Mesendoderm (in vitro differentiated cells): Measurements from ENCODE around the gene FYB1.

ENCODE experiments used
- DNase-seq: peaks from one replicate; pipeline ENCODE4 v3.0.0; 2013
- H2AK5ac ChIP-seq: 2 replicates; pipeline ENCODE4 v1.6.1; 2013; ENCODE audit warnings: low read length, inconsistent platforms
- H2BK120ac ChIP-seq: 2 replicates; pipeline ENCODE4 v1.6.1; 2013; ENCODE audit warnings: low read depth, mild to moderate bottlenecking, low read length, moderate library complexity, mixed read lengths
- H2BK15ac ChIP-seq: replicated peaks from 2 replicates; pipeline ENCODE4 v1.6.1; 2013; ENCODE audit warnings: low read depth, mild to moderate bottlenecking, moderate library complexity
- H2BK5ac ChIP-seq: 2 replicates; pipeline ENCODE4 v1.6.1; 2013; ENCODE audit warnings: low read length, inconsistent platforms
- H3K18ac ChIP-seq: 2 replicates; pipeline ENCODE4 v1.6.1; 2013; ENCODE audit warnings: mild to moderate bottlenecking, low read length, mixed read lengths
- H3K23ac ChIP-seq: one replicate; pipeline ENCODE4 v1.6.1; 2013; ENCODE audit warnings: low read length
- H3K27ac ChIP-seq: 2 replicates; pipeline ENCODE4 v1.5.1; 2013; ENCODE audit warnings: low read depth, mild to moderate bottlenecking, inconsistent platforms, low read length, moderate library complexity
- H3K27me3 ChIP-seq: 2 replicates; pipeline ENCODE4 v1.6.1; 2013; ENCODE audit warnings: low read length, control low read depth, mild to moderate bottlenecking, inconsistent platforms; ENCODE audit not compliant: insufficient read depth, poor library complexity
- H3K36me3 ChIP-seq: 2 replicates; pipeline ENCODE4 v1.6.1; 2013; ENCODE audit warnings: low read length, inconsistent platforms; ENCODE audit not compliant: control insufficient read depth, insufficient read depth
- H3K4ac ChIP-seq: one replicate; pipeline ENCODE4 v1.6.1; 2013; ENCODE audit warnings: low read depth, mild to moderate bottlenecking, low read length, moderate library complexity
- H3K4me1 ChIP-seq: 2 replicates; pipeline ENCODE4 v1.6.1; 2013; ENCODE audit warnings: low read depth, low read length, inconsistent platforms; ENCODE audit not compliant: control insufficient read depth
- H3K4me2 ChIP-seq: 2 replicates; pipeline ENCODE4 v1.6.1; 2013; ENCODE audit warnings: low read length
- H3K4me3 ChIP-seq: 2 replicates; pipeline ENCODE4 v1.5.1; 2013; ENCODE audit warnings: mild to moderate bottlenecking, low read length
- H3K56ac ChIP-seq: one replicate; pipeline ENCODE4 v1.6.1; 2013; ENCODE audit warnings: low read length
- H3K79me1 ChIP-seq: 2 replicates; pipeline ENCODE4 v1.6.1; 2013; ENCODE audit warnings: low read length, inconsistent platforms
- H3K79me2 ChIP-seq: 2 replicates; pipeline ENCODE4 v1.6.1; 2013; ENCODE audit warnings: mild to moderate bottlenecking, low read length; ENCODE audit not compliant: control insufficient read depth, insufficient read depth
- H3K9ac ChIP-seq: 2 replicates; pipeline ENCODE4 v1.6.1; 2013; ENCODE audit warnings: low read length, inconsistent platforms
- H4K5ac ChIP-seq: one replicate; pipeline ENCODE4 v1.6.1; 2013; ENCODE audit warnings: low read length
- H4K8ac ChIP-seq: one replicate; pipeline ENCODE4 v1.6.1; 2013; ENCODE audit warnings: low read depth, mild to moderate bottlenecking, control low read depth, low read length, moderate library complexity
- WGBS: extraction: QIAGEN DNeasy Blood & Tissue Kit; methylation state at CpG from one replicate; pipeline ENCODE4 v1.1.7; 2013; ENCODE audit warnings: low lambda C conversion rate, missing lambda C conversion rate; ENCODE audit not compliant: insufficient coverage; ENCODE audit errors: extremely low coverage; 5-methylcytosine and 5-hydroxymethylcytosine counted together

Gene FYB1

GRCh38 chr5:39074017-39074814, 145.1 kb downstream of the FYB1 start, which contains the start of gene RICTOR:
Gene RICTOR, minus strand, starts transcription at chr5:39074399. Its CDS starts 22 bp downstream, at chr5:39074377.
- Histone ChIP-seq H3K4me2 (peak within 1 kb of the TSS; percentile 81), H3K18ac (peak within 1 kb of the TSS; percentile 81), H3K79me2 (peaks cover 7% of the 10 kb centered on the region), H3K4me3 (peak within 1 kb of the TSS; percentile 76), H4K5ac (no peak within 1 kb of the TSS), H3K56ac (peak within 1 kb of the TSS; percentile 97), H3K27ac (peak within 1 kb of the TSS; percentile 99), H2BK120ac (peak within 1 kb of the TSS; percentile 34), H3K4me1 (no peaks in the 10 kb centered on the region), H3K23ac (peak within 1 kb of the TSS; percentile 35), H3K79me1 (no peaks in the 10 kb centered on the region), H3K4ac (peak within 1 kb of the TSS; percentile 40), H2BK15ac (no peak within 1 kb of the TSS), H4K8ac (peak within 1 kb of the TSS; percentile 100), H2AK5ac (no peak within 1 kb of the TSS), H3K9ac (peak within 1 kb of the TSS; percentile 90), H2BK5ac (no peak within 1 kb of the TSS), H3K36me3 (no peaks in the 10 kb centered on the region), H3K27me3 (no peaks in the 10 kb centered on the region)
- DNase-seq, result peak; percentile 90
- no CpG with 5 or more reads among the region's 94 CpGs for WGBS

GRCh38 chr5:39073767-39074016, 145.7 kb downstream of the FYB1 start:
- H3K4me2 ChIP-seq, result peak overlapping the region; percentile 66
- peak overlapping the region; percentile 99 for H3K27ac ChIP-seq
- peak overlapping the region; percentile 97 for H3K56ac ChIP-seq
- peak overlapping the region; percentile 61 for H3K4me3 ChIP-seq
- no peak overlapping the region for H4K5ac ChIP-seq
- H2BK5ac ChIP-seq, result no peak overlapping the region
- H3K27me3 ChIP-seq, result no peaks in the 10 kb centered on the region
- WGBS, result no CpG with 5 or more reads among the region's 29 CpGs
- no peak overlapping the region for H2BK15ac ChIP-seq
- H3K4ac ChIP-seq, result peak overlapping the region; percentile 8
- H2AK5ac ChIP-seq, result no peak overlapping the region
- H3K79me2 ChIP-seq, result peaks cover 7% of the 10 kb centered on the region
- H3K4me1 ChIP-seq, result no peaks in the 10 kb centered on the region
- no peak for DNase-seq
- peak overlapping the region; percentile 35 for H3K23ac ChIP-seq
- no peak overlapping the region for H2BK120ac ChIP-seq
- H4K8ac ChIP-seq, result no peak overlapping the region
- H3K9ac ChIP-seq, result peak overlapping the region; percentile 90
- peak overlapping the region; percentile 81 for H3K18ac ChIP-seq
- no peaks in the 10 kb centered on the region for H3K79me1 ChIP-seq
- no peaks in the 10 kb centered on the region for H3K36me3 ChIP-seq

DNA sequence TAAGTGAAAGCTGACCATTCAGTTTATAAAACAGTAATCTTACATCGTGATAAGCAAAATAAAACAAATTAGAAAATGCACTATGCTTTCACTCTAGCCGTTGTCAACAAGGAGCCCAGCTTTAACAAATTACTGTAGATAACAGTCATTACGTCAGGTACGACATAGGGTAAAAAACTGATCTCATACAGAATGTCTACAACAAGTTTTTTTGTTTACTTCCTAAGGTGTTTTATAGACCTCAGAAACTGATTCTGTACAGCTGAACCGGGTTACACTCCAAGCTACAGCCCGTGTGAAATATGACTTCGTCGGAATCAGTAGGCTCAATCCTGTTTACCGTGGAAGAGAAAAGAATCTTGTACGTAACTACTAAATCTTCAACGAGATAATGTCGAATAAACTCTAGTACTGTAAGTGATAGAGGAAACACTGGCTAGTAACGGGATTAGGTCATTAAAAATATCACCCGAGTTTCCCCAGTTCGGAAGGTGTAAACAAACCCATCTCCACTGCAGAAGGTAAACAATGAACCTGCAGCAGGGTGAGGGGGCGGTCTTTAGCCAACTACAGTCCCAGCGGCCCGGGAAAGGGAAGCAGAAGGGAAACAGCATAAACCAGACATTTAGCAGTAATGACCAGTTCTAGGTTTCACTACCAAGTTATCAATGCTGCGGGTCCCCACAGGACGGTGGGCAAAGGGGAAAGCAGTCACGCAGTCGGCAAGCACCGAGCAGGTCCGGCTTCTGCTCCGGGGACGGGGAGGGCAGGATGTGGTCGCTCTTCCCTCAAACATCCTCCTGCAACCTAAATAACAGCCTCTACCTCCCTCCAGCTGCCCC, 146.2 kb downstream of the FYB1 start:
- H3K4me3 ChIP-seq, result peak overlapping the region; percentile 61
- no peak overlapping the region for H2BK5ac ChIP-seq
- no peak overlapping the region for H4K8ac ChIP-seq
- peak overlapping the region; percentile 97 for H3K56ac ChIP-seq
- H2BK120ac ChIP-seq, result no peak overlapping the region
- no peaks in the 10 kb centered on the region for H3K36me3 ChIP-seq
- H3K23ac ChIP-seq, result peak overlapping the region; percentile 35
- peak overlapping the region; percentile 90 for H3K9ac ChIP-seq
- H3K4me2 ChIP-seq, result peak overlapping the region; percentile 66
- no peaks in the 10 kb centered on the region for H3K27me3 ChIP-seq
- peaks cover 8% of the 10 kb centered on the region for H3K79me2 ChIP-seq
- H3K27ac ChIP-seq, result peak overlapping the region; percentile 99
- peaks cover under 1% of the 10 kb centered on the region for H3K79me1 ChIP-seq
- no peak overlapping the region for H2AK5ac ChIP-seq
- H3K4ac ChIP-seq, result no peak overlapping the region
- peak overlapping the region; percentile 81 for H3K18ac ChIP-seq
- peak; percentile 79 for DNase-seq
- no CpG with 5 or more reads among the region's 27 CpGs for WGBS
- H4K5ac ChIP-seq, result no peak overlapping the region
- no peaks in the 10 kb centered on the region for H3K4me1 ChIP-seq
- no peak overlapping the region for H2BK15ac ChIP-seq

GRCh38 chr5:39068099-39068498, 151.3 kb downstream of the FYB1 start:
- Histone ChIP-seq H3K79me1 (peaks cover 2% of the 10 kb centered on the region), H3K79me2 (peaks cover 14% of the 10 kb centered on the region), H2BK5ac (no peak overlapping the region), H3K4me3 (no peak overlapping the region), H2BK120ac (no peak overlapping the region), H3K27me3 (no peaks in the 10 kb centered on the region), H2BK15ac (no peak overlapping the region), H4K5ac (no peak overlapping the region), H3K36me3 (no peaks in the 10 kb centered on the region), H4K8ac (no peak overlapping the region), H3K56ac (no peak overlapping the region), H3K4ac (no peak overlapping the region), H3K27ac (no peak overlapping the region), H3K9ac (no peak overlapping the region), H3K4me2 (no peak overlapping the region), H3K4me1 (no peaks in the 10 kb centered on the region), H3K18ac (no peak overlapping the region), H3K23ac (no peak overlapping the region), H2AK5ac (no peak overlapping the region)
- DNase-seq, result peak; percentile 27
- WGBS, result no CpG with 5 or more reads among the region's 3 CpGs

- Histone ChIP-seq H3K23ac (no peak overlapping the region), H3K79me2 (peaks cover 7% of the 10 kb centered on the region), H3K56ac (no peak overlapping the region), H2BK120ac (no peak overlapping the region), H4K8ac (no peak overlapping the region), H3K4ac (no peak overlapping the region), H3K18ac (no peak overlapping the region), H2BK15ac (no peak overlapping the region), H3K4me2 (no peak overlapping the region), H3K27me3 (no peaks in the 10 kb centered on the region), H2AK5ac (no peak overlapping the region), H3K36me3 (no peaks in the 10 kb centered on the region), H2BK5ac (no peak overlapping the region), H4K5ac (no peak overlapping the region), H3K79me1 (peaks cover 2% of the 10 kb centered on the region), H3K27ac (no peak overlapping the region), H3K4me1 (no peaks in the 10 kb centered on the region), H3K9ac (no peak overlapping the region), H3K4me3 (no peak overlapping the region)
- WGBS, result no CpG with 5 or more reads among the region's 3 CpGs
- DNase-seq, result no peak
These were observed 154.9 kb downstream of the FYB1 start for GRCh38 chr5:39064450-39064849.
